Measurements from ENCODE around the gene PDE6A. TPM values are rescaled to one million over a fixed set of nuclear protein-coding genes. Genes with fewer than 3 reads are reported as not detected.

Gene PDE6A
- total RNA-seq, 1 donor from 2014 or later: 0.25 TPM

DNA sequence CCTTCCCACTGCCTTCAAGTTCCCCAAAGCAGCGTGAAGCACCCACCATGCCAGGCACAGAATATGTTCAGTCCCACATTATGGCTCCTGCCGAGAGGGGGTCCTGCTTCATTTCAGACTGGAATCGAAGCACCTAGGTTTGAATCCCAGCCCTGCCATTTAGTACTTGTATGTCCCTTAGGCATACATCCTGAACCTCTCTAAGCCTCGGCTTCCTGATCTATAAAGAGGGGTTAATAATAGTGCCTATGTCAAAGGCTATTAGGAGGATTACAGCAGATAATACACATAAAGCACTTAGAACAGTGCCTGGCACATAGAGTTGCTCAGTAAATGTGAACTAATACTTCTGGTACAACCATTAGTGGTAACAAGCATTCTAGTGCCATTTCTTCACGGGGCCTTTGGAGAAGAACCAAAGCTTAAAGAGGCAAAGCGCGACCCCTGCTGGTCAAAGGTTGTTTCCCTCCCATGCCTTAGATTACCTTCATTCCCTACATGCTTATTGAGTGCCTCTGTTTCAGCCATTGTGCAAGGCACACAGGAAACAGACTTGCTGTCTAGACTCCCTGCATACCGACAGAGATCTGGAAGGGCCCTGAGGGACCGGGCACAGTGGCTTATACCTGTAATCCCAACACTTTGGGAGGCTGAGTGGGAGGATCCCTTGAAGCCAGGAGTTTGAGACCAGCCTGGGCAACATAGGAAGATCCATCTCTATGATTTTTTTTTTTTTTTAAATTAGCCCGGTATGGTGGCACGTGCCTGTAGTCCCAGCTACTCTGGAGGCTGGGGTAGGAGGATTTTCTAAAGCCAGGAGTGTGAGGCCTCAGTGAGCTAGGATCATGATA is 116.2 kb downstream of the PDE6A start:
- peaks cover 20% of the 10 kb centered on the region for H3K4me1 ChIP-seq
- intact Hi-C loops (cut with DNase I): no loop called here
- H3K4me3 ChIP-seq: no peak overlapping the region
- TF ChIP-seq POLR2A (IDR thresholded peaks at IDR 0.05) (no peak), POLR2AphosphoS5 (IDR thresholded peaks at IDR 0.05; ENCODE audit: insufficient read depth in 1 of 2, low read depth in 1 of 2) (peak in 1 of 2 donors; percentile 83)
- TF ChIP-seq, protein P1, sequence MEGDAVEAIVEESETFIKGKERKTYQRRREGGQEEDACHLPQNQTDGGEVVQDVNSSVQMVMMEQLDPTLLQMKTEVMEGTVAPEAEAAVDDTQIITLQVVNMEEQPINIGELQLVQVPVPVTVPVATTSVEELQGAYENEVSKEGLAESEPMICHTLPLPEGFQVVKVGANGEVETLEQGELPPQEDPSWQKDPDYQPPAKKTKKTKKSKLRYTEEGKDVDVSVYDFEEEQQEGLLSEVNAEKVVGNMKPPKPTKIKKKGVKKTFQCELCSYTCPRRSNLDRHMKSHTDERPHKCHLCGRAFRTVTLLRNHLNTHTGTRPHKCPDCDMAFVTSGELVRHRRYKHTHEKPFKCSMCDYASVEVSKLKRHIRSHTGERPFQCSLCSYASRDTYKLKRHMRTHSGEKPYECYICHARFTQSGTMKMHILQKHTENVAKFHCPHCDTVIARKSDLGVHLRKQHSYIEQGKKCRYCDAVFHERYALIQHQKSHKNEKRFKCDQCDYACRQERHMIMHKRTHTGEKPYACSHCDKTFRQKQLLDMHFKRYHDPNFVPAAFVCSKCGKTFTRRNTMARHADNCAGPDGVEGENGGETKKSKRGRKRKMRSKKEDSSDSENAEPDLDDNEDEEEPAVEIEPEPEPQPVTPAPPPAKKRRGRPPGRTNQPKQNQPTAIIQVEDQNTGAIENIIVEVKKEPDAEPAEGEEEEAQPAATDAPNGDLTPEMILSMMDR (IDR thresholded peaks at IDR 0.05): peak; percentile 76 to 88 (median 80)
- no peaks in the 10 kb centered on the region for H3K9me3 ChIP-seq
- H3K27me3 ChIP-seq: no peaks in the 10 kb centered on the region
- no peak for DNase-seq (ENCODE audit: extremely low spot score in 2 of 2)
- H3K27ac ChIP-seq: peak overlapping the region; percentile 30
- no peaks in the 10 kb centered on the region for H3K36me3 ChIP-seq

DNA sequence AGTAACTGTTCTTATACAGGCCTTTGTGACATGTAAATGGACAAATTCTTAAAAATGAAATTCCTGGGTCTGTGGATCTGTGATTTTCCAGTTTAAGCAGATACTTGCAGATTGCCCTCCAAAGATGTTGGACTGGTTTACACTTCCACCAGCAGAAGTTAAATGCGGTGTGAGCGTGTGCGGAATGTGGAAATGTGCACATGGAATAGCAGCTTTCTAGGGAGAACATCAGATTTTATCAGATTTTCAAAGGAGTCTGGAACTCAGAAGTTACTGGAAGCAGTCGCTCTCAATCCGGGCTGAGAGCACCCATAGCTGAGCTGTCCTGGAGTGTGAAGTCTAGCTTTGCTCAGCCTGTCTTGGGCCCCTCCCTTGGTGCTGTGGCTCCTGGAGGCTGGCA is 117.0 kb downstream of the PDE6A start:
- no peaks in the 10 kb centered on the region for H3K36me3 ChIP-seq
- peak overlapping the region; percentile 30 for H3K27ac ChIP-seq
- no peak for DNase-seq (ENCODE audit: extremely low spot score in 2 of 2)
- no peak overlapping the region for H3K4me3 ChIP-seq
- H3K4me1 ChIP-seq: peaks cover 26% of the 10 kb centered on the region
- intact Hi-C loops (cut with DNase I): no loop called here
- H3K9me3 ChIP-seq: no peaks in the 10 kb centered on the region
- TF ChIP-seq POLR2A (IDR thresholded peaks at IDR 0.05) (no peak), POLR2AphosphoS5 (IDR thresholded peaks at IDR 0.05; ENCODE audit: insufficient read depth in 1 of 2, low read depth in 1 of 2) (no peak)
- TF ChIP-seq, protein P1 (IDR thresholded peaks at IDR 0.05): no peak
- H3K27me3 ChIP-seq: no peaks in the 10 kb centered on the region

DNA sequence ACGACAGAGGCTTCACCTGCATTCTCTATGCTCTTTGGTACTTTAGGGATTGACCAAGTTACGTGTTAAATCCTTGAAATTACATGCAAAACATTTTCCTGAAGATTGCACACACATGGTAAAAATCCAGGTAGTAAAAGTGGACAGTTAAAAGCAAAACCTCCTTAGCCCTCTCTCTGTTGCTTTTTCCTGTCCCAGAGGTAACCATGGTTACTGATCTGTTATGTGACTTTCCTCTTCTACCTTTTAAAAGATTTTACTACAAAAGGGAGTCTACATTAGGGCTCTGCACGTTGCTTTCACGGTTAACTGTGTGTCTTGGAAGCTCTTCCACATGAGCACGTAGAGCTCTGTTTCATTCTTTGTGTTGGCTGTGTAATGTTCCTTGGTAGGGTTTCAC is 117.5 kb downstream of the PDE6A start:
- Histone ChIP-seq H3K4me1 (peaks cover 30% of the 10 kb centered on the region), H3K36me3 (no peaks in the 10 kb centered on the region), H3K27ac (peak overlapping the region; percentile 63), H3K27me3 (no peaks in the 10 kb centered on the region), H3K4me3 (no peak overlapping the region), H3K9me3 (no peaks in the 10 kb centered on the region)
- DNase-seq (ENCODE audit: extremely low spot score in 2 of 2): no peak
- TF ChIP-seq, protein P1 (IDR thresholded peaks at IDR 0.05): no peak
- TF ChIP-seq POLR2A (IDR thresholded peaks at IDR 0.05): no peak
- no peak for TF ChIP-seq POLR2AphosphoS5 (IDR thresholded peaks at IDR 0.05; ENCODE audit: insufficient read depth in 1 of 2, low read depth in 1 of 2)
- intact Hi-C loops (cut with DNase I): no loop called here

DNA sequence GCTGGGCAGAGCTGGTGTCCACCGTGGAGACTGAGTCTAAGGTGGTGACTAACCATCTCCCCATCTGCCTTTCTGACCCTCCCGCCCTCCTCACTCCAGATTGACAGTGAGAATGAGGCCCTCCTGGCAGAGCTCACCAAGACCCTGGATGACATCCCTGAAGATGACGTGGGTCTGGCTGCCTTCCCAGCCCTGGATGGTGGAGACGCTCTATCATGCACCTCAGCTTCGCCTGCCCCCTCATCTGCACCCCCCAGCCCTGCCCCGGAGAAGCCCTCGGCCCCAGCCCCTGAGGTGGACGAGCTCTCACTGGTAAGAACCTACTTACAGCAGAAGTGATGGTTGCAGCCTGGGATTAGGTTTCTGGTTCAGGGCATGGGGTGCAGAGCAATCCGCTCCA is 118.0 kb downstream of the PDE6A start:
- H3K9me3 ChIP-seq: no peaks in the 10 kb centered on the region
- peak overlapping the region; percentile 63 for H3K27ac ChIP-seq
- no peak overlapping the region for H3K4me3 ChIP-seq
- no peaks in the 10 kb centered on the region for H3K27me3 ChIP-seq
- peaks cover 30% of the 10 kb centered on the region for H3K4me1 ChIP-seq
- TF ChIP-seq, protein P1 (IDR thresholded peaks at IDR 0.05): no peak
- TF ChIP-seq POLR2A (IDR thresholded peaks at IDR 0.05) (no peak), POLR2AphosphoS5 (IDR thresholded peaks at IDR 0.05; ENCODE audit: insufficient read depth in 1 of 2, low read depth in 1 of 2) (no peak)
- intact Hi-C loops (cut with DNase I): no loop called here
- DNase-seq (ENCODE audit: extremely low spot score in 2 of 2): no peak
- H3K36me3 ChIP-seq: no peaks in the 10 kb centered on the region

DNA sequence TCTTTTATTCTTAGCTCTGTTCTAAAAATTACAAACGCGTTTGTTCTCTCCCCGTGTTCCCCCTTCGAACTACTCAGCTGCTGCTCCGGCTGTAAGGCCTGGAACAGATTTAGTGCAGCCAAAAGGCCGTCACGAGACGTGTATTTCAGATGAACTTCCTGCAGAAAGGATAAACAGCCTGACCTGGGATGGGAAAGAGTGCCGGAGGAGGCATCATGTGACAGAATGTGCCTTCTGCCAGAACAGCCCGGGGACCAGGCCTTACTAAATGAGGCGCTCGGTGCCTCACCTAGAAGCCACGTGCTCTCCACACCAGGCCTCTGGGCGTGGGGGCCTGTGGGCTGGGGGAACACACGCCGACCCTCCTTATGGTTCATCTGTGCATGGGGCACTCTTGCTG is 119.7 kb downstream of the PDE6A start:
- no peaks in the 10 kb centered on the region for H3K27me3 ChIP-seq
- no peaks in the 10 kb centered on the region for H3K9me3 ChIP-seq
- intact Hi-C loops (cut with DNase I): loop anchor here (5.0 kb wide), 1 partner anchor 98 kb away; no protein-coding TSS in a partner anchor
- DNase-seq (ENCODE audit: extremely low spot score in 2 of 2): no peak
- TF ChIP-seq POLR2AphosphoS5 (IDR thresholded peaks at IDR 0.05; ENCODE audit: insufficient read depth in 1 of 2, low read depth in 1 of 2) (peak; percentile 65 to 88), POLR2A (IDR thresholded peaks at IDR 0.05) (no peak)
- no peaks in the 10 kb centered on the region for H3K36me3 ChIP-seq
- no peak overlapping the region for H3K4me3 ChIP-seq
- H3K4me1 ChIP-seq: peaks cover 30% of the 10 kb centered on the region
- H3K27ac ChIP-seq: peak overlapping the region; percentile 61
